ENCODE results near the gene MSRB3.

Gene MSRB3

GRCh38 chr12:65296508-65297265 is 18.2 kb downstream of the MSRB3 start:
- no peak overlapping the region for H2BK12ac ChIP-seq (ENCODE audit: low read length)
- H3K79me1 ChIP-seq (ENCODE audit: low read depth, low read length) = no peaks in the 10 kb centered on the region
- no peak overlapping the region for H3K9ac ChIP-seq (ENCODE audit: low read depth, low read length, poor library complexity)
- no peak overlapping the region for H2BK5ac ChIP-seq (ENCODE audit: low read length)
- no peak overlapping the region for H3K14ac ChIP-seq (ENCODE audit: low read length)
- no peak overlapping the region for H3K18ac ChIP-seq (ENCODE audit: low read length)
- H3K4ac ChIP-seq (ENCODE audit: low read length) = no peak overlapping the region
- DNase-seq (ENCODE audit: low spot score) = no peak
- H3K27ac ChIP-seq (replicated peaks; ENCODE audit: low read length) = no peak overlapping the region
- WGBS, 2 donors (ENCODE audit: extremely low coverage in 2 of 2, insufficient read length in 2 of 2, insufficient replicate concordance in 1 of 2) = no CpG with 5 or more reads among the region's 1 CpG
- no peak overlapping the region for H4K91ac ChIP-seq (ENCODE audit: low read depth, low read length, poor library complexity)
- no peak overlapping the region for H2AFZ ChIP-seq (ENCODE audit: low read length)
- no peak overlapping the region for H3K23ac ChIP-seq (ENCODE audit: low read depth, low read length, poor library complexity)
- no peak overlapping the region for H4K8ac ChIP-seq (ENCODE audit: low read depth, low read length)
- no peaks in the 10 kb centered on the region for H3K4me1 ChIP-seq (ENCODE audit: control insufficient read depth in 2 of 2, insufficient read depth in 1 of 2, low read depth in 1 of 2, low read length in 2 of 2)
- H3K4me2 ChIP-seq (ENCODE audit: insufficient read depth, low read length, poor library complexity, severe bottlenecking) = no peak overlapping the region
- H3K36me3 ChIP-seq (replicated peaks in 1 of 2; ENCODE audit: control insufficient read depth in 2 of 2, insufficient read depth in 2 of 2, low read length in 2 of 2) = no peaks in the 10 kb centered on the region
- no peak overlapping the region for H3K4me3 ChIP-seq (ENCODE audit: low read length in 2 of 2)
- H2BK15ac ChIP-seq (ENCODE audit: low read length) = no peak overlapping the region
- no peak overlapping the region for H2AK5ac ChIP-seq (ENCODE audit: low read depth, low read length)
- H2BK120ac ChIP-seq (ENCODE audit: low read depth, low read length) = no peak overlapping the region
- no peaks in the 10 kb centered on the region for H3K27me3 ChIP-seq (ENCODE audit: control insufficient read depth in 3 of 3, insufficient read depth in 3 of 3, low read depth in 1 of 3, low read length in 3 of 3)
- no peaks in the 10 kb centered on the region for H3K9me3 ChIP-seq (replicated peaks in 1 of 2; ENCODE audit: control insufficient read depth in 2 of 2, insufficient read depth in 1 of 2, low read depth in 1 of 2, low read length in 2 of 2)

DNA sequence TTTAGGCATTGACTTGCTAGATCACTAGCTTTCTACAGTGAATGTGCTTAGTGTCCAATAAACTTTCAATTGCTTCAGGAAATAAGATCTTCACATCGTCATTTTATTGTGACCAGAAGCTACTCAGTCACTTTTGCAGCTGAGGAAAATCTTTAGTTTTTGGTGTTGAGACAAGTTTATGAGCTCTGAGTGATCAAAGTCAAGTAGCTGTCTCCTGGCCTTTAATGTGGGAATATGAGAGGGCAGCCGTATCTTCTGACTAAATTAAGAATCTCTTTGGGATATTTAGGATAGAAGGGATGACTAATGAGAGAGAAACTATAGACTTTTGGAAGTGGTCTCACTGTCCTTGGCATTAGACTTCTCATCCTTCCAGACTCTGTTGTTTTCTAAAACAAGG is 21.6 kb downstream of the MSRB3 start:
- no peaks in the 10 kb centered on the region for H3K36me3 ChIP-seq (replicated peaks in 1 of 2; ENCODE audit: control insufficient read depth in 2 of 2, insufficient read depth in 2 of 2, low read length in 2 of 2)
- no peak overlapping the region for H2BK5ac ChIP-seq (ENCODE audit: low read length)
- H3K27ac ChIP-seq (replicated peaks; ENCODE audit: low read length) = no peak overlapping the region
- no peak overlapping the region for H2BK15ac ChIP-seq (ENCODE audit: low read length)
- no peaks in the 10 kb centered on the region for H3K79me1 ChIP-seq (ENCODE audit: low read depth, low read length)
- no CpG with 5 or more reads among the region's 2 CpGs for WGBS, 2 donors (ENCODE audit: extremely low coverage in 2 of 2, insufficient read length in 2 of 2, insufficient replicate concordance in 1 of 2)
- H3K4me1 ChIP-seq (ENCODE audit: control insufficient read depth in 2 of 2, insufficient read depth in 1 of 2, low read depth in 1 of 2, low read length in 2 of 2) = peaks cover 0 to 1% of the 10 kb centered on the region in 2 donors
- H2BK120ac ChIP-seq (ENCODE audit: low read depth, low read length) = no peak overlapping the region
- no peak overlapping the region for H3K23ac ChIP-seq (ENCODE audit: low read depth, low read length, poor library complexity)
- H2AFZ ChIP-seq (ENCODE audit: low read length) = no peak overlapping the region
- H4K8ac ChIP-seq (ENCODE audit: low read depth, low read length) = no peak overlapping the region
- H3K9ac ChIP-seq (ENCODE audit: low read depth, low read length, poor library complexity) = no peak overlapping the region
- no peak overlapping the region for H4K91ac ChIP-seq (ENCODE audit: low read depth, low read length, poor library complexity)
- DNase-seq (ENCODE audit: low spot score) = no peak
- no peak overlapping the region for H3K4ac ChIP-seq (ENCODE audit: low read length)
- no peak overlapping the region for H3K4me3 ChIP-seq (ENCODE audit: low read length in 2 of 2)
- H2BK12ac ChIP-seq (ENCODE audit: low read length) = no peak overlapping the region
- H3K4me2 ChIP-seq (ENCODE audit: insufficient read depth, low read length, poor library complexity, severe bottlenecking) = no peak overlapping the region
- H2AK5ac ChIP-seq (ENCODE audit: low read depth, low read length) = no peak overlapping the region
- H3K27me3 ChIP-seq (ENCODE audit: control insufficient read depth in 3 of 3, insufficient read depth in 3 of 3, low read depth in 1 of 3, low read length in 3 of 3) = no peaks in the 10 kb centered on the region
- H3K14ac ChIP-seq (ENCODE audit: low read length) = no peak overlapping the region
- H3K18ac ChIP-seq (ENCODE audit: low read length) = no peak overlapping the region
- no peaks in the 10 kb centered on the region for H3K9me3 ChIP-seq (replicated peaks in 1 of 2; ENCODE audit: control insufficient read depth in 2 of 2, insufficient read depth in 1 of 2, low read depth in 1 of 2, low read length in 2 of 2)

- H4K91ac ChIP-seq (ENCODE audit: low read depth, low read length, poor library complexity) = no peak overlapping the region
- H3K9me3 ChIP-seq (replicated peaks in 1 of 2; ENCODE audit: control insufficient read depth in 2 of 2, insufficient read depth in 1 of 2, low read depth in 1 of 2, low read length in 2 of 2) = no peaks in the 10 kb centered on the region
Observed at GRCh38 chr12:65300679-65301349, 22.3 kb downstream of the MSRB3 start.

GRCh38 chr12:65302891-65303290 is 24.4 kb downstream of the MSRB3 start:
- Histone ChIP-seq H3K9me3 (replicated peaks in 1 of 2; ENCODE audit: control insufficient read depth in 2 of 2, insufficient read depth in 1 of 2, low read depth in 1 of 2, low read length in 2 of 2) (no peaks in the 10 kb centered on the region), H2BK5ac (ENCODE audit: low read length) (no peak overlapping the region), H3K4ac (ENCODE audit: low read length) (no peak overlapping the region), H3K18ac (ENCODE audit: low read length) (no peak overlapping the region), H2AK5ac (ENCODE audit: low read depth, low read length) (no peak overlapping the region), H3K27ac (replicated peaks; ENCODE audit: low read length) (no peak overlapping the region), H3K4me2 (ENCODE audit: insufficient read depth, low read length, poor library complexity, severe bottlenecking) (no peak overlapping the region), H4K91ac (ENCODE audit: low read depth, low read length, poor library complexity) (no peak overlapping the region), H3K4me3 (ENCODE audit: low read length in 2 of 2) (no peak overlapping the region), H3K4me1 (ENCODE audit: control insufficient read depth in 2 of 2, insufficient read depth in 1 of 2, low read depth in 1 of 2, low read length in 2 of 2) (peaks cover 1 to 5% of the 10 kb centered on the region in 2 donors), H2BK120ac (ENCODE audit: low read depth, low read length) (no peak overlapping the region), H2AFZ (ENCODE audit: low read length) (no peak overlapping the region), H4K8ac (ENCODE audit: low read depth, low read length) (no peak overlapping the region), H3K27me3 (ENCODE audit: control insufficient read depth in 3 of 3, insufficient read depth in 3 of 3, low read depth in 1 of 3, low read length in 3 of 3) (no peaks in the 10 kb centered on the region), H2BK15ac (ENCODE audit: low read length) (no peak overlapping the region), H3K14ac (ENCODE audit: low read length) (no peak overlapping the region), H3K9ac (ENCODE audit: low read depth, low read length, poor library complexity) (no peak overlapping the region), H2BK12ac (ENCODE audit: low read length) (no peak overlapping the region), H3K23ac (ENCODE audit: low read depth, low read length, poor library complexity) (no peak overlapping the region), H3K79me1 (ENCODE audit: low read depth, low read length) (no peaks in the 10 kb centered on the region), H3K36me3 (replicated peaks in 1 of 2; ENCODE audit: control insufficient read depth in 2 of 2, insufficient read depth in 2 of 2, low read length in 2 of 2) (no peaks in the 10 kb centered on the region)
- no peak for DNase-seq (ENCODE audit: low spot score)
- WGBS, 2 donors (ENCODE audit: extremely low coverage in 2 of 2, insufficient read length in 2 of 2, insufficient replicate concordance in 1 of 2) = no CpG with 5 or more reads among the region's 3 CpGs

More at GRCh38 chr12:65300679-65301349, 22.3 kb downstream of the MSRB3 start:
- DNase-seq (ENCODE audit: low spot score) = no peak
- Histone ChIP-seq H3K27me3 (ENCODE audit: control insufficient read depth in 3 of 3, insufficient read depth in 3 of 3, low read depth in 1 of 3, low read length in 3 of 3) (no peaks in the 10 kb centered on the region), H3K4me1 (ENCODE audit: control insufficient read depth in 2 of 2, insufficient read depth in 1 of 2, low read depth in 1 of 2, low read length in 2 of 2) (peaks cover 0 to 1% of the 10 kb centered on the region in 2 donors), H3K14ac (ENCODE audit: low read length) (no peak overlapping the region), H3K36me3 (replicated peaks in 1 of 2; ENCODE audit: control insufficient read depth in 2 of 2, insufficient read depth in 2 of 2, low read length in 2 of 2) (no peaks in the 10 kb centered on the region), H2AK5ac (ENCODE audit: low read depth, low read length) (no peak overlapping the region), H3K79me1 (ENCODE audit: low read depth, low read length) (no peaks in the 10 kb centered on the region), H2BK12ac (ENCODE audit: low read length) (no peak overlapping the region), H2BK15ac (ENCODE audit: low read length) (no peak overlapping the region), H3K4ac (ENCODE audit: low read length) (no peak overlapping the region), H3K9ac (ENCODE audit: low read depth, low read length, poor library complexity) (no peak overlapping the region), H2BK120ac (ENCODE audit: low read depth, low read length) (no peak overlapping the region), H3K4me3 (ENCODE audit: low read length in 2 of 2) (no peak overlapping the region), H3K4me2 (ENCODE audit: insufficient read depth, low read length, poor library complexity, severe bottlenecking) (no peak overlapping the region), H2AFZ (ENCODE audit: low read length) (no peak overlapping the region), H3K18ac (ENCODE audit: low read length) (no peak overlapping the region), H3K23ac (ENCODE audit: low read depth, low read length, poor library complexity) (no peak overlapping the region), H3K27ac (replicated peaks; ENCODE audit: low read length) (no peak overlapping the region), H2BK5ac (ENCODE audit: low read length) (no peak overlapping the region), H4K8ac (ENCODE audit: low read depth, low read length) (no peak overlapping the region)
- no CpG with 5 or more reads among the region's 3 CpGs for WGBS, 2 donors (ENCODE audit: extremely low coverage in 2 of 2, insufficient read length in 2 of 2, insufficient replicate concordance in 1 of 2)

Data from neuronal stem cell (in vitro differentiated cells).